IMR-90 (cell line): ENCODE data around the gene ST8SIA4. TPM values are rescaled to one million over a fixed set of nuclear protein-coding genes. Genes with fewer than 3 reads are reported as not detected.

ENCODE experiments used
- ATAC-seq: fragments of 200-7000 bp; cut with Tn5 transposase; 2 replicates; pipeline ENCODE4 v1.9.1; 2020; ENCODE audit warnings: low read depth, mild to moderate bottlenecking, moderate library complexity
- BruUV-seq: library from RNA; stranded (reverse); fragments of 400-500 nt; replicated peaks from 2 replicates; lab custom pipeline; 2021; lab: Mats Ljungman, UMichigan
- CTCF ChIA-PET: fragments of 300-600 bp; formaldehyde crosslinking; extraction: SDS; loops from one replicate; lab custom pipeline; 2021; ENCODE audit warnings: antibody characterized with exemption; lab: Yijun Ruan, JAX
- POLR2A ChIA-PET: fragments of 300-600 bp; sonication (Branson Sonifier 250); formaldehyde crosslinking; loops from one replicate; lab custom pipeline; 2022; ENCODE audit warnings: antibody characterized with exemption; ENCODE audit not compliant: unreplicated experiment; lab: Charles Lee
- DNase-seq: peaks from one replicate; pipeline ENCODE4 v3.0.0; 2013
- H2AFZ ChIP-seq: replicated peaks from 2 replicates; pipeline ENCODE3; 2013; ENCODE audit warnings: low read length, mild to moderate bottlenecking; ENCODE audit not compliant: poor library complexity
- H2AK5ac ChIP-seq: 2 replicates; pipeline ENCODE4 v1.6.1; 2013; ENCODE audit warnings: low read depth, low read length, inconsistent platforms
- H2AK9ac ChIP-seq: replicated peaks from 2 replicates; pipeline ENCODE3; 2013; ENCODE audit warnings: mild to moderate bottlenecking, low read depth, low read length, moderate library complexity; ENCODE audit not compliant: poor library complexity
- H2BK120ac ChIP-seq: 2 replicates; pipeline ENCODE4 v1.6.1; 2013; ENCODE audit warnings: low read depth, low read length, inconsistent platforms
- H2BK15ac ChIP-seq: 3 replicates; pipeline ENCODE4 v1.6.1; 2013; ENCODE audit warnings: low read depth, low read length, inconsistent platforms
- H2BK20ac ChIP-seq: 2 replicates; pipeline ENCODE4 v1.6.1; 2013; ENCODE audit warnings: low read depth, mild to moderate bottlenecking, inconsistent platforms, low read length, moderate library complexity
- H2BK5ac ChIP-seq: 2 replicates; pipeline ENCODE4 v1.6.1; 2013; ENCODE audit warnings: mild to moderate bottlenecking, low read depth, low read length, inconsistent platforms; ENCODE audit not compliant: poor library complexity, severe bottlenecking
- H3K14ac ChIP-seq: replicated peaks from 2 replicates; pipeline ENCODE4 v1.6.1; 2013; ENCODE audit warnings: low read depth, low read length, inconsistent platforms
- H3K18ac ChIP-seq: 2 replicates; pipeline ENCODE4 v1.6.1; 2013; ENCODE audit warnings: low read depth, low read length, control low read depth
- H3K23ac ChIP-seq: 2 replicates; pipeline ENCODE4 v1.6.1; 2013; ENCODE audit warnings: low read depth, low read length, inconsistent platforms
- H3K27ac ChIP-seq: 2 replicates; pipeline ENCODE4 v1.5.1; 2013; ENCODE audit warnings: mild to moderate bottlenecking, control low read depth, low read length; ENCODE audit not compliant: insufficient read depth
- H3K27me3 ChIP-seq: 2 replicates; pipeline ENCODE4 v1.6.1; 2013; ENCODE audit warnings: low read length; ENCODE audit not compliant: control insufficient read depth, insufficient read depth
- H3K36me3 ChIP-seq: 2 replicates; pipeline ENCODE4 v1.6.1; 2013; ENCODE audit warnings: low read length, mixed read lengths; ENCODE audit not compliant: control insufficient read depth, insufficient read depth
- H3K4ac ChIP-seq: 2 replicates; pipeline ENCODE4 v1.6.1; 2013; ENCODE audit warnings: low read depth, low read length, inconsistent platforms
- H3K4me1 ChIP-seq: 2 replicates; pipeline ENCODE4 v1.6.1; 2013; ENCODE audit warnings: low read length, mixed read lengths; ENCODE audit not compliant: control insufficient read depth, insufficient read depth
- H3K4me2 ChIP-seq: 2 replicates; pipeline ENCODE4 v1.6.1; 2013; ENCODE audit warnings: low read depth, mild to moderate bottlenecking, control low read depth, low read length, moderate library complexity
- H3K4me3 ChIP-seq: 2 replicates; pipeline ENCODE4 v1.5.1; 2013; ENCODE audit warnings: low read depth, mild to moderate bottlenecking, control low read depth, low read length, moderate library complexity; ENCODE audit not compliant: insufficient read depth
- H3K56ac ChIP-seq: 2 replicates; pipeline ENCODE4 v1.6.1; 2013; ENCODE audit warnings: low read length, inconsistent platforms; ENCODE audit not compliant: insufficient read depth; ENCODE audit errors: extremely low read depth
- H3K79me1 ChIP-seq, 2 experiments: 2 replicates each; pipeline ENCODE4 v1.6.1; 2013; ENCODE audit warnings: low read length in 2 of 2, inconsistent platforms in 1 of 2, low read depth in 1 of 2
- H3K9ac ChIP-seq: 2 replicates; pipeline ENCODE4 v1.6.1; 2013; ENCODE audit warnings: low read depth, low read length, control low read depth
- H3K9me1 ChIP-seq: 2 replicates; pipeline ENCODE4 v1.6.1; 2013; ENCODE audit warnings: low read length, inconsistent platforms; ENCODE audit not compliant: insufficient read depth
- H3K9me3 ChIP-seq: 2 replicates; pipeline ENCODE4 v1.6.1; 2013; ENCODE audit warnings: low read length; ENCODE audit not compliant: control insufficient read depth, insufficient read depth
- H4K20me1 ChIP-seq: 2 replicates; pipeline ENCODE4 v1.6.1; 2013; ENCODE audit warnings: low read length, inconsistent platforms; ENCODE audit not compliant: insufficient read depth
- H4K5ac ChIP-seq: 2 replicates; pipeline ENCODE4 v1.6.1; 2013; ENCODE audit warnings: mild to moderate bottlenecking, low read depth, low read length, control low read depth
- H4K8ac ChIP-seq, 2 experiments: 2 replicates each; pipeline ENCODE4 v1.6.1; 2013; ENCODE audit warnings: low read depth in 2 of 2, low read length in 2 of 2, control low read depth in 1 of 2, inconsistent platforms in 1 of 2
- H4K91ac ChIP-seq: 2 replicates; pipeline ENCODE4 v1.6.1; 2013; ENCODE audit warnings: low read depth, low read length, inconsistent platforms; ENCODE audit not compliant: insufficient read depth
- BHLHE40 ChIP-seq: fragments of 150-350 bp; IDR thresholded peaks from 2 replicates; pipeline ENCODE4 v1.6.1; 2016; ENCODE audit warnings: mild to moderate bottlenecking, low read depth, low read length
- CEBPB ChIP-seq: IDR thresholded peaks from 2 replicates; pipeline ENCODE4 v1.6.1; 2012; ENCODE audit warnings: low read depth, low read length, improper control_type of control experiment
- CHD1 ChIP-seq: IDR thresholded peaks from 2 replicates; pipeline ENCODE4 v1.6.1; 2012; ENCODE audit warnings: low read depth, low read length, improper control_type of control experiment
- ELK1 ChIP-seq: fragments of 150-350 bp; IDR thresholded peaks from 2 replicates; pipeline ENCODE4 v1.6.1; 2016; ENCODE audit warnings: low read depth, mild to moderate bottlenecking, low read length, moderate library complexity, borderline replicate concordance
- FOS ChIP-seq: fragments of 150-350 bp; IDR thresholded peaks from 2 replicates; pipeline ENCODE4 v1.6.1; 2016; ENCODE audit warnings: low read depth, low read length
- MAFK ChIP-seq: IDR thresholded peaks from 2 replicates; pipeline ENCODE4 v1.6.1; 2012; ENCODE audit warnings: low read depth, low read length, improper control_type of control experiment
- MAZ ChIP-seq: IDR thresholded peaks from 2 replicates; pipeline ENCODE4 v1.6.1; 2012; ENCODE audit warnings: low read depth, mild to moderate bottlenecking, low read length, improper control_type of control experiment, moderate library complexity, borderline replicate concordance
- MXI1 ChIP-seq: IDR thresholded peaks from 2 replicates; pipeline ENCODE4 v1.6.1; 2012; ENCODE audit warnings: low read depth, mild to moderate bottlenecking, low read length, moderate library complexity, borderline replicate concordance
- NFE2L2 ChIP-seq: fragments of 150-350 bp; IDR thresholded peaks from 2 replicates; pipeline ENCODE4 v1.6.1; 2016; ENCODE audit warnings: low read depth, mild to moderate bottlenecking, low read length
- POLR2A ChIP-seq: IDR thresholded peaks from 2 replicates; pipeline ENCODE4 v1.6.1; 2012; ENCODE audit warnings: mild to moderate bottlenecking, low read depth, low read length
- RAD21 ChIP-seq: IDR thresholded peaks from 2 replicates; pipeline ENCODE4 v1.6.1; 2012; ENCODE audit warnings: low read length, improper control_type of control experiment
- RCOR1 ChIP-seq: IDR thresholded peaks from 2 replicates; pipeline ENCODE4 v1.6.1; 2012; ENCODE audit warnings: mild to moderate bottlenecking, low read length, improper control_type of control experiment; ENCODE audit not compliant: insufficient replicate concordance
- RFX5 ChIP-seq: IDR thresholded peaks from 2 replicates; pipeline ENCODE4 v1.8.0; 2012; ENCODE audit warnings: low read depth, mild to moderate bottlenecking, low read length, moderate library complexity
- SMC3 ChIP-seq: fragments of 150-350 bp; IDR thresholded peaks from 2 replicates; pipeline ENCODE4 v1.6.1; 2016; ENCODE audit warnings: low read depth, mild to moderate bottlenecking, antibody characterized with exemption, low read length, moderate library complexity
- USF2 ChIP-seq: fragments of 150-350 bp; IDR thresholded peaks from 2 replicates; pipeline ENCODE4 v1.6.1; 2017; ENCODE audit warnings: mild to moderate bottlenecking, antibody characterized with exemption, low read length, low read depth
- WGBS, 2 experiments: methylation state at CpG; one replicate each; pipeline versions ENCODE4 v1.1.5 to v1.1.7; 2013; ENCODE audit warnings: missing lambda C conversion rate in 2 of 2; ENCODE audit not compliant: insufficient read length in 1 of 2; ENCODE audit errors: extremely low coverage in 2 of 2; 5-methylcytosine and 5-hydroxymethylcytosine counted together
- dilution Hi-C: fragments of 300-500 bp; cut with HindIII; formaldehyde crosslinking; loops from one replicate; pipeline ENCODE4 v1.14.3; 2018; ENCODE audit warnings: low sequenced_read_pairs; ENCODE audit not compliant: unreplicated experiment
- in situ Hi-C: fragments of 300-500 bp; cut with MboI; formaldehyde crosslinking; loops from 3 replicates; pipeline ENCODE4 v1.14.3; 2019; ENCODE audit warnings: low sequenced_read_pairs, inconsistent platforms, mixed read lengths
- intact Hi-C: fragments of 100-400 bp; cut with micrococcal nuclease; formaldehyde crosslinking; loops from 2 replicates; pipeline ENCODE4 v1.10.0; 2022
- polyA plus RNA-seq, 3 experiments: library from polyadenylated mRNA; depleted of rRNA; stranded (reverse); fragments of >200 nt; gene quantifications; 2 replicates each; pipeline ENCODE4 v1.2.3, GENCODE V29; 2012; ENCODE audit warnings: low replicate concordance in 1 of 3
- total RNA-seq: library from RNA; depleted of rRNA; stranded (reverse); fragments of >200 nt; gene quantifications from 2 replicates; pipeline ENCODE4 v1.2.3, GENCODE V29; 2012
- TF ChIP-seq, protein P1 (sequence below): conservative IDR thresholded peaks from 2 replicates; pipeline ENCODE4 v1.5.1; 2012; ENCODE audit warnings: mild to moderate bottlenecking, low read depth, low read length, improper control_type of control experiment

Gene ST8SIA4
- total and polyA plus RNA-seq, 2 of the 4 experiments (the other 2 are of a cell fraction), result 0.02 to 0.18 TPM

DNA sequence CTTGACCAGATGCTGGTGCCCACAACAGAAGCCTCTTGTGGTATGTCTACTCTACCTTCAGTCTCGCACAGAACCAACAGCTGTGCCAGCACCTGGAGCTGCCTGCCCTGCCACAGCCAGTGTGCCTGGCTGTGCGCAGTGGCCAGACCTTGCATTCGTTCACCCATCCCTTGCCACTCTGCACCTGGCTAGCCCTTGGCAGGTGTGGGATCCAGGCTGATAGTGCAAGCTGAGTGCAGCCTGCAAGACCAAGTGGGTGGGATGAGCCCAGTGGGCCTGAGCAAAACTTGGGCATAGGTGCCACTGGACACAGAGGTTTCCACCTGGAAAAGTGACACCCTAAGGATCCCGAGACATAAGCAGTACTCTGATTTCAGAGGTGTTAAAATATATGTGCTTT is 108.2 kb downstream of the ST8SIA4 start:
- no peaks in the 10 kb centered on the region for H3K36me3 ChIP-seq
- in situ Hi-C loops, result no loop called here
- ChIA-PET POLR2A (no interaction called here), CTCF (no interaction called here)
- H3K9me1 ChIP-seq, result no peaks in the 10 kb centered on the region
- H3K9me3 ChIP-seq, result peaks cover 6% of the 10 kb centered on the region; the same call in 1 of the 2 replicates
- no peaks in the 10 kb centered on the region for H3K27me3 ChIP-seq
- dilution Hi-C loops, result no loop called here
- H2BK120ac ChIP-seq, result no peak overlapping the region
- H3K9ac ChIP-seq, result no peak overlapping the region
- no peak overlapping the region for H2AK5ac ChIP-seq
- H3K56ac ChIP-seq, result no peak overlapping the region
- H4K8ac ChIP-seq, result no peak overlapping the region
- TF ChIP-seq MAFK (no peak), CEBPB (no peak), RFX5 (no peak), ELK1 (no peak), FOS (no peak), RCOR1 (no peak), MXI1 (no peak), MAZ (no peak), CHD1 (no peak), USF2 (no peak), NFE2L2 (no peak), POLR2A (no peak), RAD21 (no peak), BHLHE40 (no peak), SMC3 (no peak)
- TF ChIP-seq, protein P1, sequence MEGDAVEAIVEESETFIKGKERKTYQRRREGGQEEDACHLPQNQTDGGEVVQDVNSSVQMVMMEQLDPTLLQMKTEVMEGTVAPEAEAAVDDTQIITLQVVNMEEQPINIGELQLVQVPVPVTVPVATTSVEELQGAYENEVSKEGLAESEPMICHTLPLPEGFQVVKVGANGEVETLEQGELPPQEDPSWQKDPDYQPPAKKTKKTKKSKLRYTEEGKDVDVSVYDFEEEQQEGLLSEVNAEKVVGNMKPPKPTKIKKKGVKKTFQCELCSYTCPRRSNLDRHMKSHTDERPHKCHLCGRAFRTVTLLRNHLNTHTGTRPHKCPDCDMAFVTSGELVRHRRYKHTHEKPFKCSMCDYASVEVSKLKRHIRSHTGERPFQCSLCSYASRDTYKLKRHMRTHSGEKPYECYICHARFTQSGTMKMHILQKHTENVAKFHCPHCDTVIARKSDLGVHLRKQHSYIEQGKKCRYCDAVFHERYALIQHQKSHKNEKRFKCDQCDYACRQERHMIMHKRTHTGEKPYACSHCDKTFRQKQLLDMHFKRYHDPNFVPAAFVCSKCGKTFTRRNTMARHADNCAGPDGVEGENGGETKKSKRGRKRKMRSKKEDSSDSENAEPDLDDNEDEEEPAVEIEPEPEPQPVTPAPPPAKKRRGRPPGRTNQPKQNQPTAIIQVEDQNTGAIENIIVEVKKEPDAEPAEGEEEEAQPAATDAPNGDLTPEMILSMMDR, result no peak
- H2BK15ac ChIP-seq, result no peak overlapping the region
- H3K18ac ChIP-seq, result no peak overlapping the region
- no peak for ATAC-seq
- no peak overlapping the region for H3K4me2 ChIP-seq
- H3K4me1 ChIP-seq, result no peaks in the 10 kb centered on the region
- no peak overlapping the region for H3K27ac ChIP-seq
- H2AK9ac ChIP-seq, result no peak overlapping the region
- no peak overlapping the region for H3K23ac ChIP-seq
- WGBS, 2 experiments, result no CpG with 5 or more reads among the region's 4 CpGs
- no peak for DNase-seq
- no peak overlapping the region for H4K5ac ChIP-seq
- no peak overlapping the region for H3K4ac ChIP-seq
- no peak overlapping the region for H3K14ac ChIP-seq
- no peak overlapping the region for H2BK20ac ChIP-seq
- H2BK5ac ChIP-seq, result no peak overlapping the region
- no peaks in the 10 kb centered on the region for H3K79me1 ChIP-seq
- H2AFZ ChIP-seq, result no peak overlapping the region
- intact Hi-C loops, result no loop called here
- no TSS peak for BruUV-seq
- no peaks in the 10 kb centered on the region for H4K20me1 ChIP-seq
- H4K91ac ChIP-seq, result no peak overlapping the region
- no peak overlapping the region for H3K4me3 ChIP-seq
